ENCODE results near the gene MUC21.
"Not testable (repeated sequence)": the region's sequence is repeated elsewhere in the genome, so short reads cannot be mapped to it uniquely, and the experiment has no call there.

The MUC21 gene

DNA sequence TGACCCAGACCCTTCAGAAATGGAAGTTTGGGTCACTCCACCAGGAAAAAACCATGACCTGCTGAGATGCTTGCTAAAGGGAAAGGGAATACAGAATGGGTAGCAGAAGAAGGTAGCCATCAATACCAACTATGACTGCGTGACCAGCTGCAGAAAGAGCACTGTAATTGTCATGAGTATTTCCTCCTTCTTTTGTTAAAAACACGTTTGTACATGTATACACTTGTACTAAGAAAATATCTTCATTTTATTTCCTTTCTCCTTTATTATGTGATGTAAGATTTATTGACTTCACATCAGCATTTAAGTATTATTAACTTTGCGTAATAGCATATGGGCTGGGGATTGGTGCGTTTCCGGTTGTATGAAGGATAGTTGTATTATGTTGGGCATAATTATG is 12.6 kb upstream of the MUC21 start:
- DNase-seq, result no peak

DNA sequence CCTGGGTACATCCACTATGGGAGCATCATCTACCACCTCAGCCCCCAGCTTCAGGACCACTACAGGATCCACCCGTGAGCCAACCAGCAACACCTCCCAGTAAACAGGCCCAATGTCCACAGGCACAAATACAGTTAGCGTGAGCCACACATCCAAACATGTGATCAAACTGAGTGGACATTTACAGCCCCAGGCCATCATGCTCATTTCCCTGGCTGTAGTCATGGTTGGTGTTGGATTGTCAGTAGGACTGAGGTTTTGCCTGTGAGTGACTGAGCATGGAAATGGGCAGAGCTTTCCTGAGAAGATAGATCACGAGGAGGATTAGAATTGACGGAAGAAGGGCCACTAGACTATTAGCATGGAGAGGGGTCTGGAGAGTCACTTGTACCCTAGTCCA is 10.7 kb upstream of the MUC21 start:
- no peak for DNase-seq

DNA sequence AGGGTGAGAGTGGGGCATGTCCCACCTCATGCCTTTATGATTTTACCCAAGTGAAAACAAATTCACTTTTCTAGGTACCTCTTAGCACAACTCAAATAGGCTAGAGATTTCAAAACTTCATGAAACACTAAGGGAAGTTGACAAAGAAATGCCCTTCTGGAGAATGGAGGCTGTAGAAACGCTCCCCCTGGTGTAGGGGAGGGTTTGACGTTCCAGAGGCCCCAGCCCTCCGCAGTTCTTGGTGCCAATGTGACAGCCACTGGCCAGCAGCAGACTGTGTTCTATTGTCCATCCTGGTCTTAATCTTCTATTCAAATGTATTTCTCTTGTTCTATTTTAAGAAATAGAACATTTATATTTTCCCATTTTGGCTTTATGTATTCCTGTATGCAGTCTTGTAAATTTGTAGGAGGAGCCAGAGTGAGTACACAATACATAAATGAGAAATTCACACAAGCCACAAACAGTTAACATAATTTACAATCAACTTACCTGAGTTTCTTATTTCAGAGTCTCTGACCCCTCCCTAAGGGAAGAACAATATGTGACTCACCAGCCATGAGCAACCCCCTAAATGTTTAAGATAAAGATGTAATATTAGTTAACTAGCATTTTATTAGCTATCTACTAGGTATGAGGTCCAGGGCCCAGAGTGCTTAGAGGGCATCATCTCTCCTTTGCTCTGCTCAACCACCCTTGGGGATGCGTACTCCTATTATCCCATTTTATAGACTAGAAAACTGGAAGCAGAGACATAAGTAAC is 8.8 kb upstream of the MUC21 start:
- no peak for DNase-seq

DNA sequence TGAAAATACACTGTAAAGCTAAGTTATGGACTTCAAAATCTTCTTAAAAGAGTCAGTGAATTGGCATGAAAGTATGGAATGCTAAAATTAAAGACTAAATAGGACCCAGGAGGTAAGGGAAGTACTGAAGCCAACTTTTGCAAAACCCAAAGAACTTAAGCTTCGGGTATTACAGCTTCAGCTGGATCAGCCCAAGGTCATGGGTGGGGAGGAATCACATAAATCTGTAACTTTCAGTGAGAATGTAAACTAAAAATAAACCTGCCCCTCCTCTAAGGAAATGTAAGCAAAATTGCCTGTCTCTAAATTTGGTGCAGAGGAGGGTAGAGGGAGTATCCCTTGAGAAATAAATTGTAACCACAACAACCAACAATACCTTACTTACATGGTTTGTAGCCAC is 4.4 kb upstream of the MUC21 start:
- no peak for DNase-seq

DNA sequence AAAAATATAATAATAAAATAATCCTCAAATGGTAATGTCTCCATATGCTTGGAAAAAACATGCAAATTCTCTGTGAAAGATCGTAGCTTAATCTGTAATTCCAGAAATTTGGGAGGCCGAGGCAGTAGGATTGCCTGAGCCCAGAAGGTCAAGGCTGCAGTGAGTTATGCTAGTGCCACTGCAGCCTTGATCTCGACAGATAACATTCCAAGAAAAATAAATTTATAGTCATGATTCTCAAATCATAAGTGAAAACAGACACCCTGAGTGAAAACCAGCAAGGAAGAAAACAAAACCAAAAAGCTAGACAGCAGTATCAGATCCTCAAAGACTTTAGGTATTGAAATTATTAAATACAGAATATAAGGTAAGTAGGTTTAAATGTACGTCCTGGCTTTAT is 3.8 kb upstream of the MUC21 start:
- no peak for DNase-seq

DNA sequence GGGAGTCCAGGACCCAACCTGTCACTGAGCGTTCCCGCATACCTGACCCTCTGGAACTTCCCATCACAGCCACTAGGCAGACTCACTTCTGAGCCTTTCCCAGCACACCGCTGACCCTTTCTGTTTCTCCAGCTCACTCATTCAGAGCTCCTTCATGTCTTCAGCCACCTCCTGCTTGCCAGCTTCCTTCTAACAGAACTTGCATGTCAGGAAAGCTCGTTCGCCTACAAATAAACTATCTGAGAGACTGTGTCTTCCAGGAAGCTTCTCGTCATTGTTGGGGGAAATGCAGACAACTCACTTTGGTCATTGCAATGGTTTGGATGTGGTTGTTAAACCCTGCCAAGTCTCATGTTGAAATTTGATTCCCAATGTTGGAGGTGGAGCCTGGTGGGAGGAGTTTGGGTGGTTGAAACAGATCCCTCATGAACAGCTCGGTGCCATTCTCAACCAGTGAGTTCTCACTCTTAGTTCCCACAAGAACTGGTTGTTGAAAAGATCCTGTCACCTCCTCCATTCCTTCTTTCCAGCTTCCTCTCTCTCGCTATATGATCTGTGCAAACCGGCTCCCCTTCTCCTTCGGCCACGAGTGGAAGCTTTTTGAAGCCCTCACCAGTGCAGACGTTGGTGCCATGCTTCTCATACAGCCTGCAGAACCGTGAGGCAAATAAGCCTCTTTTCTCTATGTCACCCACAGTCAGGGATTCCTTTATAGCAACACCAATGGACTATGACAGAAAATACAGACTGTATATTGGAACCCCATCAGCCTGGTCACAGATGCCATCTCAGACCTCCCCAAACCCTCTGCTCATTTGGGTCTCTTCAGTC is 1.4 kb upstream of the MUC21 start:
- DNase-seq, result no peak

DNA sequence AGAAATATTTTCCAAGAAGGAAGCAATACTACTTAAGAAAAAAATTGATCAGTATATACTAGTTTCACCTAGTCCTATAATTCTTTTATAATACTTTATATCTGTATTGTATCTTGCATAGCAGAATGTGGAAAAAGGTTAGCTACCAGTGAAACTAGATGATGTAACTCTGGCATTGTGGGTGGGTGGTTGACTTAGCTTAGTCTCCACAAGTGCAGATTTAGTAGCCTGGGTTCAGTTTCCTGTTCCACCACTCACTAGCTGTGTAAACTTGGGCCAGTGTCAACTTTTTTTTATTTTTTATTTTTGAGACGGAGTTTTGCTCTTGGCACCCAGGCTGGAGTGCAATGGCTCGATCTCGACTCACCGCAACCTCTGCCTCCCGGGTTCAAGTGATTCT is 2.0 kb downstream of the MUC21 start:
- DNase-seq, result no peak

DNA sequence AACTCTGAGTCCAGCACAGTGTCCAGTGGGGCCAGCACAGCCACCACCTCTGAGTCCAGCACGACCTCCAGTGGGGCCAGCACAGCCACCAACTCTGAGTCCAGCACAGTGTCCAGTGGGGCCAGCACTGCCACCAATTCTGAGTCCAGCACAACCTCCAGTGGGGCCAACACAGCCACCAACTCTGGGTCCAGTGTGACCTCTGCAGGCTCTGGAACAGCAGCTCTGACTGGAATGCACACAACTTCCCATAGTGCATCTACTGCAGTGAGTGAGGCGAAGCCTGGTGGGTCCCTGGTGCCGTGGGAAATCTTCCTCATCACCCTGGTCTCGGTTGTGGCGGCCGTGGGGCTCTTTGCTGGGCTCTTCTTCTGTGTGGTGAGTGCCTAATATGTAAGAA is 3.8 kb downstream of the MUC21 start:
- no peak for DNase-seq

DNA sequence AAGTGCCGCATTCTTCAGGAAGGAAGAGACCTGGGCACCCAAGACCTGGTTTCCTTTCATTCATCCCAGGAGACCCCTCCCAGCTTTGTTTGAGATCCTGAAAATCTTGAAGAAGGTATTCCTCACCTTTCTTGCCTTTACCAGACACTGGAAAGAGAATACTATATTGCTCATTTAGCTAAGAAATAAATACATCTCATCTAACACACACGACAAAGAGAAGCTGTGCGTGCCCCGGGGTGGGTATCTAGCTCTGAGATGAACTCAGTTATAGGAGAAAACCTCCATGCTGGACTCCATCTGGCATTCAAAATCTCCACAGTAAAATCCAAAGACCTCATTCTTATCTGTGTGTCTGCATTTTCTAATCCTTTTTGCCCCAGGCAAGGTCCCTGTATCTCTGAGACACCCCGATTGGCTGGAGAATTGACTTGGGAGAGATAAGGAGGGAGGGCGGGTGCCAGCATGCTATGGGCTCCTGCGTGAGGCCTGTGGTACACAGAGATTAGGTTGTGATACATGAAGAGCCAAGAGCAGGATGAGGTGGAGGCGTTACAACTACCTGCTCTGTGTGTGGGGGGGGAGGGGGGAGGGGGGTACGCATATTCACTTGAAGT is 4.8 kb downstream of the MUC21 start:
- DNase-seq, result no peak

DNA sequence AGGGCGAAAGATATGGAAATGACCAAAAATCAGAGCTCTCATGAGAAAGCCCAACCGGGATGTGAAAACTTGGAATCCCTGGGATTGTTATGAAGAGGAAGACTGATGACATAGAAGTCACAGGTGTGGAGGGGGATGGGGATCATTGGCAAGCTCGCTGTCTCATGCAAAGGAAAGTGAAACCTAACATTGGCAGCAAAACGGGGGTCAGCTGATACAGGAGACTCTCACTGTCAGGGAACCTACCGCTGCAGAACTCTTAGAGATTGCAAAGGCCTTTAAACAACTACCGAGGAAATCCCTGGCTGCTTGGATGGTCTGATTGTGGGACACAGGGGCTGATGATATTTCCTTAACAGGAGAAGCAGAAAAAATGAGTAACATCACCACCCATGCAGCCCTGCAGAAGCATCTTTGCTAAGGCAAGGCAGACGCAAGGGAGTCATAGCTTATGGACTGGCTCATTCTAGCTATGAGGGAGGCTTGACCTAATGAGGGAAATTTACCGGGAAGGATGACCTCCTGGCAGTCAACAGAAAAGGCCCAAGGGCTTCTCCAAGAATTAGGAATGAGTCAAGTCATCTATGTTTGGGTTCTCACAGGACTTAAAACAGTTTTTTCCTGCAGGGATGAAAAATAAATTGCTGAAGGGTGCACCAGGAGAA is 7.0 kb downstream of the MUC21 start:
- no peak for DNase-seq

DNA sequence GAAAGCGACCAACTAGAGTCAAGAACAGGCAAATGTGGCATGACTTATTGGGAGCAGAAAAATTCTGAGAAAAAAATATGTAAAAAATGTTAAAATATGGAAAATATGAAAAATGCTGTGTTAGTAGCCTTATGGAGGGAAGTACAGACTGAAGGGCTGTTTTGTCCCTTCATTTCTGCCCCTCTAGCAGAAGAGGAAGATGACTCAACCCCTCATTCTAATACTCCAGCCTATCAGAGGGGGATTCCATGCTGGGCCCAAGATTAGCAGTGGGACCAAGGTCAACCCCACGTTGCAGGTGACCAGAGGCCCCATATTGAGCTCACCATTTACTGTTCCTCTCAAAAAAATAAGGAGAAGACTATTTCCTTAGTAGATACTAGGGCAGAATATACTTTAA is 8.4 kb downstream of the MUC21 start:
- DNase-seq, result no peak

DNA sequence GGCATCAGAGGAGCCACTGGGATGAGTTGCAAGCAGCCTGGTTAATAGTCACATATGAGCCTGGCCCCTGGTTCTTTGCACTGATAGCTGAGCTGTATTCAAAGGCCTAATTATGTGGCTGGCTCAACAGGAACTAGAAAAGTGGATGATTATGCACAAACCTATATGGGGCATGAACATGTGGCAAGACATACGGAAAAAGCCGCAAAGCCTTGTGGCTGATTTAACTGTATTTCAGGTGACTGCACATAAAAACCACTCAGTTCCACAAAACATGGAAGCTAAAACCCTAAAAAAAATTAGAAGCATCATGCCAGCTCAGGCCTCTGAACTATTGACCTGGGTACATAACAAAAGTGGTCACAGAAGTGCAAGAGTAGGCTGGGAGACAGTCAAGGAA is 13.8 kb downstream of the MUC21 start:
- no peak for DNase-seq

DNA sequence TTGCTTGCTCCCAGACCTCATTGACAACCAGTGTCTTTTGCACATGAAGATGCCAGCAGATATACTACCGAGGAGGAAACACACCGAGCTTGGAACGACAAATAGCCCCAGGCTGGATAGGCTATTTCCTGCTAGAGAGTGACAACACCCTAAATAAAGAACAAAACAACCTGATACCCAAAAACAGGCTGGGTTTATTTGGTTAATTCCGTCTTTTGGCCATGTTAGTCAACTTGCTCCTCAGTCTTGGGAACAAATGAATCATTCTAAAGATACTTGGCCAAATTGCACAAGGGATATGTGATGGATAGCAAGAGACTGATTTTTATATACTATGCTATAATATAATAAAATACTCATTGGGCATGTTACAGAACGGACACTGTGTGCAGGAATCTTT is 15.3 kb downstream of the MUC21 start:
- DNase-seq, result no peak

DNA sequence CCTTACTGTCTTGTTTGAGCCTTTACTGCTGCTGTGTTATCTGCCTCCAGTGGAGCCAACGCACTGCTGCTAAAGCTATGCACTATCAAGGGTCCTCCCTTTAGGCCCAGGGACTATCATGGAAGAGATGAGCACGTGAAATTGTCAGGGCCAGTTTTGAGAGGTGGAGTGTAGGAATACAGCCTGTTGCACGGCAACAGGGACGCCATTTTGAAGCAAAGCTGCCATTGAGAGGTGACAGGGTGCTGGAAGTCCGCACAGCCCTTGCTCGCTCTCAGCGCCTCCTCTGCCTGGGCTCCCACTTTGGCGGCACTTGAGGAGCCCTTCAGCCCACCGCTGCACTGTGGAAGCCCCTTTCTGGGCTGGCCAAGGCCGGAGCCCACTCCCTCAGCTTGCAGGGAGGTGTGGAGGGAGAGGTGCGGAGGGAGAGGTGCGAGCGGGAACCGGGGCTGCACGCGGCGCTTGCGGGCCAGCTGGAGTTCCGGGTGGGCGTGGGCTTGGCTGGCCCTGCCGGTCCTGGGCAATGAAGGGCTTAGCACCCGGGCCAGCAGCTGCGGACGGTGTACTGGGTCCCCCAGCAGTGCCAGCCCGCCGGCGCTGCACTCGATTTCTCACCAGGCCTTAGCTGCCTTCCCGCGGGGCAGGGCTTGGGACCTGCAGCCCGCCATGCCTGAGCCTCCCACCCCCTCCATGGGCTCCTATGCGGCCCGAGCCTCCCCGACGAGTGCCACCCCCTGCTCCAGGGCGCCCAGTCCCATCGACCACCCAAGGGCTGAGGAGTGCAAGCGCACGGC is 16.7 kb downstream of the MUC21 start:
- DNase-seq, result not testable (repeated sequence)

DNA sequence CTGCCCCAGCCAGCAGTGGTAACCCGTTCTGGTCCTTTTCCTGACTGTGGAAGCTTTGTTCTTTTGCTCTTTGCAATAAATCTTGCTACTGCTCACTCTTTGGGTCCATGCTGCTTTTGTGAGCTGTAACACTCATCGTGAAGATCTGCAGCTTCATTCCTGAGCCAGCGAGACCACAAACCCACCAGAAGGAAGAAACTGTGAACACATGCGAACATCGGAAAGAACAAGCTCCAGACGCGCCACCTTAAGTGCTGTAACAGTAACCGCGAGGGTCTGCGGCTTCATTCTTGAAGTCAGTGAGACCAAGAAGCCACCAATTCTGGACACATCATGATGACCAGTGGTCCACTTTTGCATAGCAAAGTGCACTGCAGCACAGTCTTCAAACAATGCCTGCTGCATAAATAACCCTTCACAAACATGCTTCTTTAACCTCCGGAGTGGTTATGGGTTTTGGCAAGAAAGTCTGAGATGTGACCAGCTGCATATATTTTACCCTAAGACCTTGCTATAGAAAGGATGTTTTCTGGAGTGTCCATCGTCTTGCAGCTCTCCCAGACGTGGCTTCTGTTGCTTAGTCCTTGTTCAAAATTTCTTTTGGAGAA is 17.9 kb downstream of the MUC21 start:
- no peak for DNase-seq

DNA sequence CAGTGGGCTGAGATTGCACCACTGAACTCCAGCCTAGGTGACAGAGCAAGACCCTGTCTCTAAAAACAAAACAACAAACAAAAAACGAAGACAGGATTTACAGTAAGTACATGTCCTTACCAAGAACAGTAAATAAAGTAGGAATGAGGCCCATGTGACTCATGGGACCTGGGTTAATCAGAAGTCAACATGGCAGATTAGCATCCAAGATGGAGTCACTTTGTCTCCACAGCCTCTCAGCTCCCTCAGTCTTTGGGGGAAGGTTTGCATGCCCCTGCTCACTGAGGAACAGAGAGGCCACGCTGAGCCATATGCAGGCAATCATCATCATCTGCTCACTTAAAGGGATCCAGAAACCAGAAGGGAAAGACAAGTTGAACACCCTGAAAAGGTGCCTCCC is 19.0 kb downstream of the MUC21 start:
- no peak for DNase-seq

DNA sequence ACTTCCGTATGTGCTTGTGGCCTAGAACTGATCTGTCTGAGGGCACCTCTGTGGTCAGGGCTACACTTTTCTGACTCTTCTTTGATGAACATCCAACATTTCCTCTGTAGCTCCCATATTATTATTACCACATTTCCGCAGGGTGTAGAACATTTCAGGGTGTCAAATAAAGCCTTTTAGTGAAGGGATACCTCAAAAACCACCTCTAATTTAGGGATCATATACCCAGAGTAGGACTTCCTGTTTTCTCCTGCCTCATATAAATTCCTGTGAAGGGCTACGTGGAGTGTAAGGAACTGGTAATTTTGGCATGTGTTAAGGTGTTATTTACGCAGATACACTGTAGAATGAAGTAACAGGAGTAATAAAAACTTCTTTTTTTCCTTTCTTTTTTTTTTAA is 21.3 kb downstream of the MUC21 start:
- DNase-seq, result no peak

DNA sequence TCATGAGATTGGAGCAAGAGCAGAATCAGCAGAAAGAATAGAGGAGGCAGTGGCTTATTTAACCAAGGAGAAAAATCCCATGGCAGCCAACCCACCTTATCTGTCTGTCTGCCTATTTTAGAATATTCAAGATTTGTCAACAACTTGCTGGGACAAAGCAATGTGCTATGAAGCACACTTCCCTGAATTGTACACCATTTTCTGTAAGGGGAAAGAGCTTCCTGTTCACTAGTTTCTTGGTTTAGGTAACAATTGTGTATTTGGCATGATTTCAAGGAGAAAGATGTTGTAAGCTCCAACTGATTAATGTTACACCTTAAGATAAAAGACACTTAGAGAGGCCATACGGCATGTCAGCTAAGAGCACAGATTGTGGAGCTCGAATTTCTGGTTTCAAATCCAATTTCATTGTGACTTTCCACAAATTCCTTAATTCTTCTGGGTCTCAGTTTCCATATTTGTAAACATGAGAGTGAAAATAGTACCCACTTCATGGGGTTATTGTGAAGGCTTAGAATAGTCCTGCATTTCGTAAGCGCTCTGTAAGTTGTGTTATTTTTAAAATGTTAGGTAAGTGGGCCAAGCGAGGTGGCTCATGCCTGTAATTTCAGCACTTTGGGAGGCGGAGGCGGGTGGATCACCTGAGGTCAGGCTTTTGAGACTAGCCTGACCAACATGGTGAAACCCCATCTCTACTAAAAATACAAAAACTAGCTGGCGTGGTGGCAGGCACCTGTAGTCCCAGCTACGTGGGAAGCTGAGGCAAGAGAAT is 21.9 kb downstream of the MUC21 start:
- DNase-seq, result no peak

DNA sequence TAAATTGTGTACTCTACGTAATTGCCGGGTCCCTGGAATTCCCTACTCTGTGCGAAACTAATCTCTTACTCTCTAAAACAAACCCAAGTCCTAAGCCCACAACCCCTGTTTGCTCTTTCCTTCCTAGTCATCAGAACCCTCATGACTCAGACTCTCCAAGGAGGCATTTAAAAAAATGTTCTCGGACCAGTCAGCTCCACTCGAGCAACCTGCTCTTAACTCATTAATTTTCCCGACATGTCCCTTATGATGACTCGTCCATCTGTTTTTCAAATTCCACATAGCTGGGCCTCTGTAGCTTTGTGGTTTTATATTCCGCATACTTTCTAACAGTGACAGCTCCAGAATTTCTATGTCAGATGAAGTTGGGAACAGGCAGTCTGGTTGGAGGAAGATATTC is 24.2 kb downstream of the MUC21 start:
- DNase-seq, result no peak

DNA sequence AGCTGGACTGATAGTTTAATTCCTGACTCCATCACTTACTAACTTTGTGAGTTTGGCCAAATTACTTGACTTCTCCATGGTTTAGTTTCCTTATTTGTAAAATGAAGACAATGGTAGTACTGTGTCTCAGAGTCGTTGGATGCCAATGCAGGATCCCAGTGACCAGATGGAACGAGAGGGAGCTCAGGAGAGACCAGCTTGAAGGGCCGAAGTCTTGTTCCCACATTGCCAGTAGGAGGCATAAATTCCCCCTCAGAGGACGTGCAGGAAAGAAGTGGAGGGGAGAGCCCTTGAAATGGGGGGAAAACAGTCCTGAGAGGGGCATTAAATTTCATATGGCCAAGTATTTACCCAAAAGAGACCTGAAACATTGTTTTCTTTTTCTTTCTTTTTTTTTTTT is 24.6 kb downstream of the MUC21 start:
- DNase-seq, result no peak

DNA sequence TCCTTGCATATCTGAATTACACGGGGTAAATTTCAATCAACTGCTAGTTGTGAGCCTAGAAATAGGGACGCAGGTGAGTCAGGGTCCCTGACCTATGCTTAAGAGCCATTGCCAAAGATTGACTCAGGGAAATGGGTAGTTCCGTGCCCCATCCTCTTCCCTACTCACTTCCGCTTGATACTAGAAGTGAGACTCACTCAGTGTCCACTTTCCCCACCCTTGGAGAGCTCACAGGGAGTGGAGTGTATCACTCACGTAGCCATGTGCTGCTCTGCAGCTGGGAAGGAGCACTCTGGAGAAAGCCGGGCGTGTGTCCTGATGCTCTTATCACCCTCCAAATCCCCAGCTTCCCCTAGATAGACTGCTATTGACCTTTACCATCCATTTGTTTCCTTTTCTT is 26.2 kb downstream of the MUC21 start:
- no peak for DNase-seq
